ENCODE measurements around the gene PARP6.

- no peak for TF ChIP-seq REST (IDR thresholded peaks at IDR 0.05; ENCODE audit: insufficient read depth in 1 of 2, low read depth in 2 of 2, low read length in 2 of 2)
- no peak for TF ChIP-seq SIN3A (IDR thresholded peaks at IDR 0.05; ENCODE audit: borderline replicate concordance, insufficient read depth, low read length)
- TF ChIP-seq POLR2AphosphoS5 (IDR thresholded peaks at IDR 0.05; ENCODE audit: low read depth, low read length): no peak
- no peak for TF ChIP-seq TAF1 (IDR thresholded peaks at IDR 0.05; ENCODE audit: borderline replicate concordance, insufficient read depth, low read length)
These were observed 17.4 kb upstream of the PARP6 start for GRCh38 chr15:72289597-72290325.

Measured in PFSK-1 (cell line).